Activated B cell treated with CpG ODN at 0.5 μM for 24 hours (primary cell): Measurements from ENCODE around the gene KCND2. TPM values are rescaled to one million over a fixed set of nuclear protein-coding genes. Genes with fewer than 3 reads are reported as not detected.

Source experiments
- ATAC-seq: fragments of 200-7000 bp; cut with Tn5 transposase; one replicate; pipeline ENCODE4 v1.10.0; 2021; ENCODE audit warnings: low read depth, mild to moderate bottlenecking, moderate library complexity
- CTCF ChIA-PET: fragments of 350-600 bp; sonication (Branson Sonifier 250); formaldehyde crosslinking; loops from one replicate; lab custom pipeline; 2021; ENCODE audit warnings: antibody characterized with exemption; lab: Charles Lee
- POLR2A ChIA-PET: fragments of 350-600 bp; sonication (Branson Sonifier 250); formaldehyde crosslinking; loops from one replicate; lab custom pipeline; 2021; ENCODE audit warnings: antibody characterized with exemption; lab: Charles Lee
- DNase-seq: peaks from one replicate; pipeline ENCODE4 v3.0.0; 2022
- H3K27ac Mint-ChIP-seq: one replicate; pipeline ENCODE4 v1.8.0; 2020; ENCODE audit warnings: mixed read lengths
- H3K27me3 Mint-ChIP-seq: one replicate; pipeline ENCODE4 v1.8.0; 2021; ENCODE audit warnings: mixed read lengths
- H3K36me3 Mint-ChIP-seq: one replicate; pipeline ENCODE4 v1.8.0; 2021; ENCODE audit warnings: low read depth, mixed read lengths
- H3K4me1 Mint-ChIP-seq: one replicate; pipeline ENCODE4 v1.8.0; 2021; ENCODE audit warnings: mixed read lengths
- H3K4me3 Mint-ChIP-seq: one replicate; pipeline ENCODE4 v1.8.0; 2020; ENCODE audit warnings: mild to moderate bottlenecking, mixed read lengths
- H3K9me3 Mint-ChIP-seq: one replicate; pipeline ENCODE4 v1.8.0; 2020; ENCODE audit warnings: mixed read lengths
- CTCF ChIP-seq: fragments of 200-600 bp; IDR thresholded peaks from one replicate; pipeline ENCODE4 v1.8.0; 2022; ENCODE audit warnings: antibody characterized with exemption, mild to moderate bottlenecking
- intact Hi-C: fragments of 100-400 bp; cut with micrococcal nuclease; formaldehyde crosslinking; loops from one replicate; pipeline ENCODE4 v1.15.1; 2024
- total RNA-seq: library from RNA; stranded (reverse); gene quantifications from 2 replicates; pipeline ENCODE4 v1.2.3, GENCODE V29; 2022

The KCND2 gene
- total RNA-seq, 1 donor from 2014 or later = not detected

GRCh38 chr7:120600607-120601006 is 327.6 kb downstream of the KCND2 start:
- peaks cover 5% of the 10 kb centered on the region for H3K9me3 Mint-ChIP-seq
- no peak for DNase-seq
- no peaks in the 10 kb centered on the region for H3K27me3 Mint-ChIP-seq
- H3K36me3 Mint-ChIP-seq = no peaks in the 10 kb centered on the region
- ATAC-seq = no peak
- H3K4me3 Mint-ChIP-seq = no peak overlapping the region
- no peak for TF ChIP-seq CTCF
- H3K27ac Mint-ChIP-seq = no peak overlapping the region
- H3K4me1 Mint-ChIP-seq = no peaks in the 10 kb centered on the region
- intact Hi-C loops = no loop called here
- POLR2A ChIA-PET = no interaction called here
- CTCF ChIA-PET = no interaction called here

DNA sequence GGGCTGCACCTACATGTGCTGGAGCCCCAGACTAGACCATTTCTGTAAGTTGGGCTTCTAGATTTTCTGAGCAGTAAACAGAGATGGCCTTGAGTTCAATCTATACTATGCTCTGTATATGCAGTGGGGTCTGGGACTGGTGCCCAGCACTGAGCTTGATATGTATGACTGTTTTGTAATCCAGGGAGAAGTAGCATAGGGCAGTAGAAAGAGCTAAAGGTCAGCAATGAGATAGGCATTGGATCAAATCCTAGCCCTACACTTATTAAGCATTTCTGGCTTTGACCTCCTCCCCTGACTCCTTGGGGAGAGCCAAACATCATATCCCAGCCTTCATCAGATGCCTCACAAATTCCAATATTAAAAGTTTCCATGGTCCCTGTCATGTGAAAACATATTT is 330.4 kb downstream of the KCND2 start:
- no peak overlapping the region for H3K27ac Mint-ChIP-seq
- TF ChIP-seq CTCF = no peak
- peaks cover 5% of the 10 kb centered on the region for H3K9me3 Mint-ChIP-seq
- ChIA-PET CTCF (no interaction called here), POLR2A (interaction anchor here (0.6 kb wide), 1 partner anchor 1691 kb away, joined by 3 read pairs; no protein-coding TSS in a partner anchor)
- no peak for ATAC-seq
- no peaks in the 10 kb centered on the region for H3K4me1 Mint-ChIP-seq
- intact Hi-C loops = no loop called here
- H3K27me3 Mint-ChIP-seq = no peaks in the 10 kb centered on the region
- H3K36me3 Mint-ChIP-seq = no peaks in the 10 kb centered on the region
- no peak overlapping the region for H3K4me3 Mint-ChIP-seq
- DNase-seq = no peak

DNA sequence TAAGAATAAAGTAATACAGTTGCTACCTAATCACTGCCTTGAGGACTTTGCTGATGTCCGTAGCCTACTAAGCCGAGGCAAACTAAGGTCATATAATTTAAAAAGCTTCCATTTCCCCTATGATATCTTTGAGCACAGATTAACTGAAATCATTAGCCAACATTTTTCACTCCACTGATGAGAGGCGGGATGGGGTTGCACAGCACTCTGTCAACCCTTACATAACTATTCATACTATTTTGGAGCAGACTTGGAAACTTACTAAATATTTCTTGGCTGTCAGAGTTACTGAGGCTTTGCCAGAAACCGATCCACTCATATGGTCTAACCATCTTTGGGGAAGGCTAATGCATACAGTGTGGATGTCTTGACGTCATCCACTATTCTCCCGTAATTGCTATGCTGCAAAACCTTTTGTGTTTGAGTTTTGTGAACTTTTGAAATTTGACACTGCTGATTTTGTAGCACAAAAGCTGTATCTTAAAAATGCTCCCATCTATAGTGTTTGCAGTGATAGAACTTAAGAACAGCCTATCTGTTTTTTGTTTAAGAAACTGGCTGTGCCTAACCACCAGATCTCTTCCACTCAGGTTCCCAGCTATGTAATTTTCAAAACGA is 336.3 kb downstream of the KCND2 start:
- no peaks in the 10 kb centered on the region for H3K36me3 Mint-ChIP-seq
- H3K4me3 Mint-ChIP-seq = no peak overlapping the region
- H3K4me1 Mint-ChIP-seq = no peaks in the 10 kb centered on the region
- DNase-seq = no peak
- CTCF ChIA-PET = no interaction called here
- POLR2A ChIA-PET = no interaction called here
- no peak for ATAC-seq
- no peak overlapping the region for H3K27ac Mint-ChIP-seq
- H3K9me3 Mint-ChIP-seq = peaks cover 3% of the 10 kb centered on the region
- no peak for TF ChIP-seq CTCF
- intact Hi-C loops = no loop called here
- H3K27me3 Mint-ChIP-seq = no peaks in the 10 kb centered on the region

GRCh38 chr7:120611975-120612374 is 339.0 kb downstream of the KCND2 start:
- Mint-ChIP-seq H3K27me3 (no peaks in the 10 kb centered on the region), H3K4me3 (no peak overlapping the region), H3K27ac (no peak overlapping the region), H3K36me3 (no peaks in the 10 kb centered on the region), H3K9me3 (no peaks in the 10 kb centered on the region), H3K4me1 (no peaks in the 10 kb centered on the region)
- ChIA-PET POLR2A (no interaction called here), CTCF (no interaction called here)
- ATAC-seq (no peak), DNase-seq (no peak)
- intact Hi-C loops = no loop called here
- TF ChIP-seq CTCF = no peak

DNA sequence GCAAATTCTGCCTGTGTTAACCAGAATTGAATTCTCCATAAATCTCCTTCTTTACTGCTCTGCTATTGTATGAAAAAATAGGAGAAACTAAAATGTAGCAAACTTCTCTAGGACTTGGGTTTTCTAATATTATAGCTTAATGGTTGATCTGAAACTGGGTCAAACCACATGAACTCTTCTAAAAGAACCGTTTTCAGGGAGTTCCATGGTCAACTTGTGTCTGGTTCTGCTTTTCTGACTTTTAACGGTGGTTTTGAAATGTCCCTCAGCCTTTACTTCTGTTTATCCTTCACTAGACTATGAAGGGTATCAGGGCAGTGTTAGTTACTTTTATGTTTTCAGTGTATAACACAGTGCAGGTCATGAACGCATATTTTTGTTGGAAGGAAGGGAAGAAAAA is 342.7 kb downstream of the KCND2 start:
- TF ChIP-seq CTCF = no peak
- no peaks in the 10 kb centered on the region for H3K36me3 Mint-ChIP-seq
- H3K27me3 Mint-ChIP-seq = no peaks in the 10 kb centered on the region
- intact Hi-C loops = no loop called here
- no peak for DNase-seq
- ChIA-PET CTCF (no interaction called here), POLR2A (no interaction called here)
- no peaks in the 10 kb centered on the region for H3K9me3 Mint-ChIP-seq
- no peak overlapping the region for H3K27ac Mint-ChIP-seq
- no peaks in the 10 kb centered on the region for H3K4me1 Mint-ChIP-seq
- no peak overlapping the region for H3K4me3 Mint-ChIP-seq
- no peak for ATAC-seq
